ENCODE data around the gene RPTOR. TPM values are rescaled to one million over a fixed set of nuclear protein-coding genes. Genes with fewer than 3 reads are reported as not detected.

RPTOR gene
- total RNA-seq, 1 donor from 2014 or later = 53.7 TPM

GRCh38 chr17:80892900-80893603 lies 348.4 kb downstream of the RPTOR start:
- no peak for DNase-seq (ENCODE audit: low spot score in 2 of 2, unreplicated experiment in 2 of 2)
- H3K27me3 Mint-ChIP-seq (ENCODE audit: low read depth) = no peaks in the 10 kb centered on the region
- H3K4me1 Mint-ChIP-seq = peaks cover 8% of the 10 kb centered on the region
- H3K9me3 Mint-ChIP-seq = no peaks in the 10 kb centered on the region
- H3K4me3 Mint-ChIP-seq = no peak overlapping the region
- H3K36me3 Mint-ChIP-seq = peaks cover 17% of the 10 kb centered on the region
- no peak overlapping the region for H3K27ac Mint-ChIP-seq
- TF ChIP-seq CTCF (IDR thresholded peaks at IDR 0.05; ENCODE audit: unreplicated experiment) = no peak

GRCh38 chr17:80893604-80894438 lies 349.2 kb downstream of the RPTOR start:
- no peaks in the 10 kb centered on the region for H3K27me3 Mint-ChIP-seq (ENCODE audit: low read depth)
- H3K4me3 Mint-ChIP-seq = no peak overlapping the region
- TF ChIP-seq CTCF (IDR thresholded peaks at IDR 0.05; ENCODE audit: unreplicated experiment) = no peak
- H3K27ac Mint-ChIP-seq = no peak overlapping the region
- no peaks in the 10 kb centered on the region for H3K9me3 Mint-ChIP-seq
- no peak for DNase-seq (ENCODE audit: low spot score in 2 of 2, unreplicated experiment in 2 of 2)
- peaks cover 8% of the 10 kb centered on the region for H3K4me1 Mint-ChIP-seq
- peaks cover 17% of the 10 kb centered on the region for H3K36me3 Mint-ChIP-seq

- no peak overlapping the region for H3K4me3 Mint-ChIP-seq
- H3K9me3 Mint-ChIP-seq = no peaks in the 10 kb centered on the region
- H3K36me3 Mint-ChIP-seq = peaks cover 14% of the 10 kb centered on the region
- no peak overlapping the region for H3K27ac Mint-ChIP-seq
- DNase-seq (ENCODE audit: low spot score in 2 of 2, unreplicated experiment in 2 of 2) = no peak
- no peaks in the 10 kb centered on the region for H3K27me3 Mint-ChIP-seq (ENCODE audit: low read depth)
- peaks cover 8% of the 10 kb centered on the region for H3K4me1 Mint-ChIP-seq
- no peak for TF ChIP-seq CTCF (IDR thresholded peaks at IDR 0.05; ENCODE audit: unreplicated experiment)
Observed at GRCh38 chr17:80894439-80894721, 349.7 kb downstream of the RPTOR start.

- DNase-seq (ENCODE audit: low spot score in 2 of 2, unreplicated experiment in 2 of 2) = no peak
Observed at GRCh38 chr17:80894726-80895125, 350.1 kb downstream of the RPTOR start.

GRCh38 chr17:80895366-80895765 lies 350.7 kb downstream of the RPTOR start:
- DNase-seq (ENCODE audit: low spot score in 2 of 2, unreplicated experiment in 2 of 2) = no peak
- Mint-ChIP-seq H3K27me3 (ENCODE audit: low read depth) (no peaks in the 10 kb centered on the region), H3K9me3 (no peaks in the 10 kb centered on the region), H3K27ac (no peak overlapping the region), H3K4me3 (no peak overlapping the region), H3K36me3 (peaks cover 14% of the 10 kb centered on the region), H3K4me1 (peaks cover 8% of the 10 kb centered on the region)
- TF ChIP-seq CTCF (IDR thresholded peaks at IDR 0.05; ENCODE audit: unreplicated experiment) = no peak

More at GRCh38 chr17:80894726-80895125, 350.1 kb downstream of the RPTOR start:
- H3K27ac Mint-ChIP-seq = no peak overlapping the region
- peaks cover 14% of the 10 kb centered on the region for H3K36me3 Mint-ChIP-seq
- no peak overlapping the region for H3K4me3 Mint-ChIP-seq
- H3K9me3 Mint-ChIP-seq = no peaks in the 10 kb centered on the region
- no peak for TF ChIP-seq CTCF (IDR thresholded peaks at IDR 0.05; ENCODE audit: unreplicated experiment)
- peaks cover 8% of the 10 kb centered on the region for H3K4me1 Mint-ChIP-seq
- no peaks in the 10 kb centered on the region for H3K27me3 Mint-ChIP-seq (ENCODE audit: low read depth)

Data from mesothelial cell of epicardium (in vitro differentiated cells).